C4-2B (cell line): Measurements from ENCODE around the gene PSMB2.

Source experiments
- H3K27ac ChIP-seq: fragments of 450-650 bp; 2 replicates; pipeline ENCODE4 v1.5.1; 2017
- ZFX ChIP-seq: fragments of 450-650 bp; IDR thresholded peaks from 2 replicates; pipeline ENCODE4 v1.6.1; 2017
- TF ChIP-seq, protein P1 (sequence below): fragments of 450-650 bp; conservative IDR thresholded peaks from 2 replicates; pipeline ENCODE4 v1.5.1; 2017; ENCODE audit warnings: mild to moderate bottlenecking

The PSMB2 gene

GRCh38 chr1:35556484-35557117 is 84.7 kb downstream of the PSMB2 start:
- peak overlapping the region; percentile 97 for H3K27ac ChIP-seq
- TF ChIP-seq, protein P1, sequence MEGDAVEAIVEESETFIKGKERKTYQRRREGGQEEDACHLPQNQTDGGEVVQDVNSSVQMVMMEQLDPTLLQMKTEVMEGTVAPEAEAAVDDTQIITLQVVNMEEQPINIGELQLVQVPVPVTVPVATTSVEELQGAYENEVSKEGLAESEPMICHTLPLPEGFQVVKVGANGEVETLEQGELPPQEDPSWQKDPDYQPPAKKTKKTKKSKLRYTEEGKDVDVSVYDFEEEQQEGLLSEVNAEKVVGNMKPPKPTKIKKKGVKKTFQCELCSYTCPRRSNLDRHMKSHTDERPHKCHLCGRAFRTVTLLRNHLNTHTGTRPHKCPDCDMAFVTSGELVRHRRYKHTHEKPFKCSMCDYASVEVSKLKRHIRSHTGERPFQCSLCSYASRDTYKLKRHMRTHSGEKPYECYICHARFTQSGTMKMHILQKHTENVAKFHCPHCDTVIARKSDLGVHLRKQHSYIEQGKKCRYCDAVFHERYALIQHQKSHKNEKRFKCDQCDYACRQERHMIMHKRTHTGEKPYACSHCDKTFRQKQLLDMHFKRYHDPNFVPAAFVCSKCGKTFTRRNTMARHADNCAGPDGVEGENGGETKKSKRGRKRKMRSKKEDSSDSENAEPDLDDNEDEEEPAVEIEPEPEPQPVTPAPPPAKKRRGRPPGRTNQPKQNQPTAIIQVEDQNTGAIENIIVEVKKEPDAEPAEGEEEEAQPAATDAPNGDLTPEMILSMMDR: no peak
- TF ChIP-seq ZFX: no peak

GRCh38 chr1:35555601-35556477 is 85.5 kb downstream of the PSMB2 start:
- H3K27ac ChIP-seq: peak overlapping the region; percentile 97; the same call in 1 of the 2 replicates
- TF ChIP-seq, protein P1: no peak
- TF ChIP-seq ZFX: no peak

DNA sequence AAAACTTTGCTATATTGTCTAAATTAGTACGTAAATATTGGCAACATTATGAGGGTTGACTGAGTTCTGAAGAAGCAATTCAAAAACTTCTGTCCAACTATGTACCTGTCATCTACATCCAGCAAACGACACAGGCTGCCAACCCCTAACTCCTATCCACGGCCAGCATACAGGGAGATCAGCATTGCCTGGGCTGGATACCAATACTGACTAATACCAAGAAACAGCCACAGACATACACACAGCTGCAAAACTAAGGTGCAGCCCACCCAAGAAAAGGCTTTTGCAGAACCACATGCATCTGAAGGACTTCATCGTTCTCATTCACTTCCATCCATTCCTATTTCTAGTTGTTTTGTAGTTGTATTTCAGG is 86.1 kb downstream of the PSMB2 start:
- TF ChIP-seq, protein P1: no peak
- TF ChIP-seq ZFX: no peak
- H3K27ac ChIP-seq: peak overlapping the region; percentile 51; the same call in 1 of the 2 replicates

- H3K27ac ChIP-seq: peak overlapping the region; percentile 51; the same call in 1 of the 2 replicates
Measured at GRCh38 chr1:35554266-35555211, 86.8 kb downstream of the PSMB2 start.

GRCh38 chr1:35553851-35554250 is 87.5 kb downstream of the PSMB2 start:
- no peak for TF ChIP-seq ZFX
- TF ChIP-seq, protein P1: no peak
- H3K27ac ChIP-seq: no peak overlapping the region

More at GRCh38 chr1:35554266-35555211, 86.8 kb downstream of the PSMB2 start:
- TF ChIP-seq ZFX: no peak
- TF ChIP-seq, protein P1: no peak
